ENCODE results near the gene DNAJC6. TPM values are rescaled to one million over a fixed set of nuclear protein-coding genes. Genes with fewer than 3 reads are reported as not detected.

Gene DNAJC6
- polyA plus RNA-seq, 1 of the 3 experiments (the other 2 are of a cell fraction), result 1.9 TPM

- Histone ChIP-seq H3K9me3 (no peaks in the 10 kb centered on the region), H3K36me3 (replicated peaks in 1 of 2; ENCODE audit: control insufficient read depth in 1 of 2, insufficient read depth in 2 of 2, low read length in 1 of 2) (no peaks in the 10 kb centered on the region), H2AFZ (ENCODE audit: low read depth) (no peak overlapping the region), H3K27me3 (ENCODE audit: insufficient read depth) (no peaks in the 10 kb centered on the region), H3K4me2 (no peak overlapping the region), H3F3A (replicated peaks; ENCODE audit: insufficient read depth) (no peaks in the 10 kb centered on the region), H3K27ac (ENCODE audit: low read depth in 2 of 2, low read length in 1 of 2) (no peak overlapping the region), H3K79me2 (ENCODE audit: insufficient read depth) (no peaks in the 10 kb centered on the region), H3K4me3 (ENCODE audit: low read depth in 2 of 2, low read length in 1 of 2) (no peak overlapping the region), H3K4me1 (ENCODE audit: control insufficient read depth in 1 of 2, insufficient read depth in 2 of 2, low read depth in 1 of 2, low read length in 1 of 2) (no peaks in the 10 kb centered on the region), H3K9ac (no peak overlapping the region), H3K9me2 (no peaks in the 10 kb centered on the region), H4K20me1 (ENCODE audit: insufficient read depth) (no peaks in the 10 kb centered on the region)
- TF ChIP-seq RXRA (IDR thresholded peaks at IDR 0.05; ENCODE audit: borderline replicate concordance, low read depth) (no peak), TCF12 (IDR thresholded peaks at IDR 0.05) (no peak), USF2 (IDR thresholded peaks at IDR 0.05; ENCODE audit: borderline replicate concordance, low read depth, low read length) (no peak), MXI1 (IDR thresholded peaks at IDR 0.05; ENCODE audit: low read depth, low read length) (no peak), TAF1 (IDR thresholded peaks at IDR 0.05; ENCODE audit: borderline replicate concordance, low read depth, low read length) (no peak), CTCF (IDR thresholded peaks at IDR 0.05) (no peak), PBX3 (IDR thresholded peaks at IDR 0.05) (no peak), EZH2phosphoT487 (IDR thresholded peaks at IDR 0.05; ENCODE audit: borderline replicate concordance, low read depth) (no peak), ZBTB33 (IDR thresholded peaks at IDR 0.05; ENCODE audit: borderline replicate concordance, low read depth) (no peak), RAD21 (IDR thresholded peaks at IDR 0.05; ENCODE audit: low read length) (no peak)
- ChIA-PET CTCF (interaction anchor here (0.7 to 2.8 kb wide), 15 partner anchors 10 to 398 kb away, joined by 3 to 22 read pairs (median 4); no protein-coding TSS in a partner anchor), POLR2A (no interaction called here)
- 85% methylated on average over 2 of the region's 2 CpGs for WGBS (ENCODE audit: low lambda C conversion rate)
- no peak for DNase-seq
Measured at GRCh38 chr1:65458730-65459396, 149.5 kb downstream of the DNAJC6 start.
